HG03175 (cell line): ENCODE results near the gene KCNMB2.

Experiments
- ATAC-seq: cut with Tn5 transposase; IDR thresholded peaks from one replicate; pipeline ENCODE4 v1.9.1; 2021; ENCODE audit warnings: mild to moderate bottlenecking, moderate library complexity; ENCODE audit not compliant: unreplicated experiment

KCNMB2 gene

GRCh38 chr3:178567611-178568010 lies 31.4 kb downstream of the KCNMB2 start:
- ATAC-seq, result no peak

GRCh38 chr3:178568155-178568731 lies 32.0 kb downstream of the KCNMB2 start:
- ATAC-seq, result no peak

GRCh38 chr3:178568911-178569310 lies 32.7 kb downstream of the KCNMB2 start:
- no peak for ATAC-seq

- no peak for ATAC-seq
Measured at GRCh38 chr3:178569826-178570225, 33.6 kb downstream of the KCNMB2 start.

GRCh38 chr3:178583963-178584575 lies 47.8 kb downstream of the KCNMB2 start:
- ATAC-seq, result no peak

GRCh38 chr3:178584722-178585380 lies 48.6 kb downstream of the KCNMB2 start:
- no peak for ATAC-seq

GRCh38 chr3:178585454-178585853 lies 49.2 kb downstream of the KCNMB2 start:
- no peak for ATAC-seq

GRCh38 chr3:178586076-178586475 lies 49.8 kb downstream of the KCNMB2 start:
- ATAC-seq, result no peak

GRCh38 chr3:178588628-178589027 lies 52.4 kb downstream of the KCNMB2 start:
- no peak for ATAC-seq

GRCh38 chr3:178593786-178594185 lies 57.5 kb downstream of the KCNMB2 start:
- ATAC-seq, result no peak

- no peak for ATAC-seq
Measured at GRCh38 chr3:178597371-178597770, 61.1 kb downstream of the KCNMB2 start.

GRCh38 chr3:178602856-178603255 lies 66.6 kb downstream of the KCNMB2 start:
- ATAC-seq, result no peak

- no peak for ATAC-seq
Measured at GRCh38 chr3:178603735-178604134, 67.5 kb downstream of the KCNMB2 start.

- no peak for ATAC-seq
Measured at GRCh38 chr3:178618197-178618596, 82.0 kb downstream of the KCNMB2 start.

- ATAC-seq, result no peak
Measured at GRCh38 chr3:178618896-178619295, 82.7 kb downstream of the KCNMB2 start.

- ATAC-seq, result no peak
Measured at GRCh38 chr3:178623666-178624255, 87.5 kb downstream of the KCNMB2 start.

GRCh38 chr3:178624276-178624675 lies 88.0 kb downstream of the KCNMB2 start:
- no peak for ATAC-seq

GRCh38 chr3:178625053-178625600 lies 88.9 kb downstream of the KCNMB2 start:
- no peak for ATAC-seq

GRCh38 chr3:178628037-178628436 lies 91.8 kb downstream of the KCNMB2 start:
- no peak for ATAC-seq

GRCh38 chr3:178629430-178630178 lies 93.4 kb downstream of the KCNMB2 start:
- no peak for ATAC-seq

- no peak for ATAC-seq
Measured at GRCh38 chr3:178631950-178632349, 95.7 kb downstream of the KCNMB2 start.
